Prostate gland (tissue), 2 donors: ENCODE results near the gene TKT.

Experiments used
- CTCF ChIP-seq, 4 experiments: fragments of 200-600 bp in 2 of 4; fragments of 450-650 bp in 2 of 4; sonication (generic) in 2 of 4; IDR thresholded peaks; 1 replicate in 3 of 4; 2 replicates in 1 of 4; pipeline ENCODE4 v1.5.1; 2016 to 2019; ENCODE audit warnings: antibody characterized with exemption in 4 of 4, mild to moderate bottlenecking in 2 of 4, moderate library complexity in 2 of 4
- POLR2A ChIP-seq: fragments of 450-650 bp; IDR thresholded peaks from one replicate; pipeline ENCODE4 v1.6.1; 2016; ENCODE audit warnings: antibody characterized with exemption, mild to moderate bottlenecking
- POLR2AphosphoS5 ChIP-seq: sonication (generic); formaldehyde crosslinking; IDR thresholded peaks from one replicate; pipeline ENCODE4 v1.6.1; 2017; ENCODE audit warnings: antibody characterized with exemption

- peak in 1 of 4 experiments; percentile 24 for TF ChIP-seq CTCF (IDR thresholded peaks at IDR 0.05)
- TF ChIP-seq POLR2A, result no peak
- TF ChIP-seq POLR2AphosphoS5, result peak; percentile 68
Measured at GRCh38 chr3:53192608-53193007, 63.2 kb downstream of the TKT start.
